ENCODE data around the gene DNAJC4.

The DNAJC4 gene, protein sequence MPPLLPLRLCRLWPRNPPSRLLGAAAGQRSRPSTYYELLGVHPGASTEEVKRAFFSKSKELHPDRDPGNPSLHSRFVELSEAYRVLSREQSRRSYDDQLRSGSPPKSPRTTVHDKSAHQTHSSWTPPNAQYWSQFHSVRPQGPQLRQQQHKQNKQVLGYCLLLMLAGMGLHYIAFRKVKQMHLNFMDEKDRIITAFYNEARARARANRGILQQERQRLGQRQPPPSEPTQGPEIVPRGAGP
- 9.9 to 11.8 reads per million in 2 donors for total RNA-seq

DNA sequence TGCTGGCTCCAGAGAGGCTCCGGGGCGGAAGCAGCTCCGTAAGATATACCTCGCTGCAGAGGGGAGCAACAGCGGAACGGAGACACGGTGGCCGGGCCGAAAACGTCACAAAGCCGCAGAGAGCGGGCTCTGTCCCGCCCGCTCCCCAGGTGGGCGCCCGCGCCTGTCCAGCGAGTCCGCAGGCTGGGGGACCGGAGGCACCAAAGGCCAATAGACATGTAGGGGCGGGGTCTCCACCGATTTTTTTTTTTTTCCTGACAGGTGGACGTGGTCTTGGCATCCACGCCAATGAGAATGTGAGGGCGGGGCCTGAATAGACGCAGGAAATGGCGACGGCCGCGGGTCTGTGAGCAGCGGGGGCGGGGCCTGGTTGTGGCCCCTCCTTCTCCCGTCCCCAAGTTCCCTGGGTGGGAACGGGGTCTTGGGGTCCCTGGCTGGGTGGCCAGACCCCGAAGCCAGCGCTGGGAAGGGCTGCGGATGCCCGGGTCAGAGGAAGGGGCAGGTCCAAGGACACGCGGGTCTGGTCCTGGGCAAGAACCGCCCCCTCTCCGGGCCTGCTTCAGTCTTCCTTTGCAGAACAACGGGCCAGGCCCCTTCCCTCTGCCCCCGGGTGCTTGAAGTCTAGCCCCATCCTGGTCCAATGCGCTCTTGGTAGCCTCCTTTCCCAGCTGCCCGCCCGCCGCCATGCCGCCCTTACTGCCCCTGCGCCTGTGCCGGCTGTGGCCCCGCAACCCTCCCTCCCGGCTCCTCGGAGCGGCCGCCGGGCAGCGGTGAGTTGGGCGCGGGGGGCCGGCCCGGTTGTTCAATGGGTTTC is at the start of gene DNAJC4:
Gene DNAJC4, plus strand, starts transcription at position 378 of the 814 bp plus-strand sequence. Its CDS starts 307 bp downstream, at position 685.
- DNase-seq, result peak; percentile 83

DNA sequence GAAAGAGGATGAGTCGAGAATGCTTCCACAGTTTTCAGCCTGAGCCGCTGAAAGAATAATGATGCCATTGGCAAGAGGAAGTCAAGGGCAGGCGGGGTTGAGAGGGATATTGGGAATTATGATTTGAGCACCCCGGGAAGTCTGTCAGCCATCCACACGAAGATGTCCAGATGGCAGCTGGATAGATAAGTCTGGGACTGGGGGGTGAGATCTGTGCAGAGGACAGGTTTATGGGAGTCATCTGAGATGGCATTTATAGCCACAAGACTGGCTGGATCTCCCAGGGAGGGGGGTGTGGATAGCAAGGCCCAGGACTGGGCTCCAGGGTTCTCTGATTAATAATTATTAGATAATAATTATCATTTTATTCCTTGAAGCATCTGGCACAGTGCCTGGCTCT is 49.5 kb upstream of the DNAJC4 start:
- DNase-seq, result no peak

DNA sequence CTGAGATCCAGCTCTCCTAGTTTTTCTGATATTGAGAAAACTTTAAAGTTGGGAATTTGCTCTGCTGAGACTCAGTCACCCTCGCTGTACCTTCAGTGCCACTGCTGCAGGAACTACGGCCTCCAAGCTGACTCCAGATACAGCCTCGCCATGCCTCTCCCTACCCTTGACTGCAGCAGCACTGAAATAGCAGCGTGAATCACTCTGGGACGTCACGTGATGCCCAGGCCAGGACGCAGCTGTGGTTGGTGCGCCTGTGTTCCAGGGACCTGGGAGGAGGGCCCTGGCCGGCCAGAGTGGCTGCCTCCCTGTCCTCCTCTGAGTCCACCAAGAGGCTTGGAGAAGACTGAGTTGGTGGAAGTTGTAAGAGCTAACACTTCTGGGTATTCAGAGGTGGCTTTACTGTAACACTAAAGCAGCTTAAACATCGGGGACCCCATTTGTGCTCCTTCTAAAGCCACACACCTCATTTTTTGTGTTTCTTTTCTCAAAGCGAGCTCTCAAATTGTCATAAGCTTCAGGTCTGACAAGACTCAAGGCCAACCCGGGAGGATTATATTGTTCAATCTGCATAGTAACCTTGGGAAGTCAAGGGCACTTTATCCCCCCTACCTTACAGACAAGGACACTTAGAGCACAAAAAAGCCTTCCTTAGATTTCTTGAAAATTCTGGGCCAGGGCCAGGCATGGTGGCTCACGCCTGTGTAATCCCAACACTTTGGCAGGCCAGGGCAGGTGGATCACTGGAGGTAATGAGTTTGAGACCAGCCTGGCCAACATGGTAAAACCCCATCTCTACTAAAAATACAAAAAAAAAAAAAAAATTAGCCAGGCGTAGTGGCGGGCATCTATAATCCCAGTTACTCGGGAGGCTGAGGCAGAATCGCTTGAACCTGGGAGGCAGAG is 48.6 kb upstream of the DNAJC4 start:
- DNase-seq, result no peak

DNA sequence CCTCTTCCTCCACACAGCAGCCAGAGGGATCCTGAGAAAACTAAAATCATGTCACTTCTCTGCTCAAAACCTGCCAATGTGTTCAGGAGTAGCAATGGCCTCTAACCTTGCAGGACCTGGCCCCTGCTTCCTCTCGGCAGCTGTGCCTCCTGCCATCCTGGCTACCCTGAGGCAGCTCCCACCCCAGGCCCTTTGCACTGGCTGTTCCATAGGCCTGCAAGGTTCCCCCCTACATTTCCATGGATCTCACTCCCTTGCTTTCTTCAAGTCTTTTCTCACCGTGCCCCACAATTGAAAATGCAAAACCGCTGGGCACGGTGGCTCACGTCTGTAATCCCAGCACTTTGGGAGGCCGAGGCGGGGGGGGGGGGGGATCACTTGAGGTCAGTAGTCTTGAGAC is 46.5 kb upstream of the DNAJC4 start:
- no peak for DNase-seq

DNA sequence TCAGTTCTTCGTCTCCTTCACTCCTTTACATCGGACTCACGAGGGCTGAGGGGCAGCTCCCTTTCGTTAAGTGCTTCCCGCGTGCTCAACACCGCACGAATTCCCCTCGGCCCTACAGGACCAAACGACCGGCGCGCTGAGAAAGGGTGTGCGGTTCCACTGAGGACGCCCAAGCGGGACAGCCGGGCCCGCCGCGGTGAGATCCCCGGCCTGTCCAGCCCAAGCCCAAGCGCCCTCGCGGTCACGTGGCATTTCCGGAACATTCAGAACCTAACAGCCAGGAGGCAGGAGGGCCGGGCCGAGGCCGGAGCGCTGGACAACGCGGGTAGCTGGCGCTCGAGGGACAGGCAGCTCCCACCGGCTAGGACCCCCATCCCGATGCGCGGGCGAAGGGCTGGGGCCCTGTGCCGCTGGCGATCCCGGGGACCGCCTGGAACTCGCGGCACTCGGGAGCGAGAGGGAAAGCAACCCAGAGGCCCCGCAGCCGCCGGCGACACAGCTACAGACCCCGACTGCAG is 45.1 kb upstream of the DNAJC4 start:
- peak; percentile 33 for DNase-seq

DNA sequence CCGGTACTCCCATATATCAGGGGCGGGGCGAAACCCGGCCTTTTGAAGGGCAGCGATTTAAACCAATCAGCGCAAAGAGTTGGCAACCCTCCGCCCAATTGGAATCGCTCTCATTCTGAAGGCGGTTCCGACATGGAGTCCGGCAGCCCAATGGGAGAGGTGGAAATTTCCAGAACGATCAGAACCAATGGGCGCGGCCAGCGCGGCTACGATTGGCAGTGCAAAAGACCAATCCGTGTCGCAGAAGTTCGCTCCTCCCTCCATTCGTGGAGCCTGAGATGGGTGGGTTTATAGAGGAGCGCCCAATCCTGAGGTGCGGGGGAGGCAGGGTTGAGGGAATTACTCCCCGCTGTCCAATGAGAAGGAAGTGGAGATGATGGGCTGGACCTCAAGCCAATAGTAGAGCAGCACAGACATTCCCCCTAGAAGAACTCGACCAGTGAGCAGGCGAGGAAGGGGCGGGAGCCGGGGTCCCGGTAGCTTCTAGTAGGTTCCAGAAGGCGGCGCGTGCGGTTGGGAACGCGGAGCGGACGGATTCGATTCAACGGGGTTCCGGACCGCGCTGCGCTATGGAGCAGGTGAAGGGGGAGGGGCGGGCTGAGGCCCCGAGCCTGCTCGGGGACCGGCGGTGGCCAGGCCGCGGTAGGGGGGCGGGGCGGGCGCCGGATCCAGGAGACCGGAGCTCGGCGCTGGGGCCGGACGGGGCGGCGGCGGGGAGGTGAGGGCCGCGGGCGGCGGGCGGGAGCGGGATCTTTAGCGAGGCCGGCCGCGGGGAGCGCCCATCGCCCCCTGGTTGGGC is 44.5 kb upstream of the DNAJC4 start, which contains the start of gene STIP1:
Gene STIP1, plus strand, starts transcription at position 479 of the 799 bp plus-strand sequence. Its CDS starts 91 bp downstream, at position 570.
- DNase-seq, result peak; percentile 97

DNA sequence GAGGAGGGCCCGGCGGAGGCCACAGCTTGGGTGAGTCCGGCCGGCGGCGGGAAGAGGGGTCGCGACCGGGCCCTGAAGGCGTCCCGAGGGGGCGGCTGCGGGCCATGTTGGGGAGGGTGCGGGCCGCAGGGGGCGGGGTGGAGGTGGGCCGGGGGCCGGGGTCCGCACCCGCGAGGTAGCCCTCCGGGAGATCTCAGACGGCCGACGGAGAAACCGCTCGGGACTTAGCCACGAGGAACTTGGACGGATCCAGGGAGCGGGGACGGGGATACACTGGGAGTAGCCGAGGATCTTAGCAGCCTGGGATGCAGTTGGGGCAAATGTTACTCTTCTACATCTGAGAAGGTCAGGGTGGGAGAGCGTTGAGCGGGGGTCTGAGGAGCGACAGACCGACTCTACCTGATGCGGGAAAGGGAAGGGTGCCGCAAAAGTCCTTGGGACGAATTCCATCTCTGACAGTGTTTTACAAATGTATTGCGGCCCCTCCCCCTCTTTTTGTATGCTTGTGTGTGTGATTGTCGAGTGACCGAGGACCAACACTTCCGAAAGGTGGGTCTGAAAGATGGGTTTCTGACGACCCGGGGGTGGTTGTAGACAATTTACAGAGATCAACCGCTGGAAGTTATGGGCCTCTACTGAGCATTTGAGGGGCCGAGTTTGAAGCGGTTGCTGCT is 43.7 kb upstream of the DNAJC4 start:
- no peak for DNase-seq

DNA sequence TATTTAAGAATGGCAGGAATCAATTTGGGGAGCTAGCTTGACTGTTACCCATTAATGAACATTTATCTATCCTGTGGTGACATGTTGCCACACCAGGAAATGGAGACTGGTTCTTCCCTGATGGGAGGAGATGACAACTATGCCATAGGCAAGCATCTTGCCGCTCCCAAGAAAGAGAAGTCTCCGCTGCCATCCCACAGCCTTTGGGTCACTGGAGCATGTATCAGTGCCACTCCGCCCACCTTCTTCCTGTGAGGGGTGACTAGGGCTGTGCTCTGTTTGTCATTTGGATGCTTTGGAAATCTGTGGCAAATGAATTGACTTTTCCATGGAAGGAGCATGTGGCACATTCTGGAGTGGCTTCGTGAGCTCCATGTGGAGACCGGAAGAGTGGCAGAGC is 37.9 kb upstream of the DNAJC4 start:
- DNase-seq, result no peak

DNA sequence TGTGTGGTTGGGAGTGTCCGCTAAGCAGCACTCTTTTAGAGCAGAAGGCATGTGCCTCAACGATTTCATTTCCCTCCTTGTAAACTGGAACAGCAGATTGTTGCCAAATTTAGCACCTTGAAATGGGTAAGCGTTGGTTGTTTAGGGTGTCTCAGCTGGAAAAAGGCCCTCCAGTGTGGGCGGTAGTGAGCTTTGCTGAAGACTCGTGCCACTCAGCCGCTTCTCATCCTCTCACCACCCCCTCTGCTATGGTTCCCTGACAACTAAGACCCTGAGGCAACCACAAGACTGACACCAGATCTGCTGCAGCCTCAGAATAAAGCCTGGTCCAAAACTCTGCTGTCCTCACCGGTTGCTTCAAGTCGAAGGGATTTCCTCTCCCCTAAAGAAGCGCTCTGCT is 33.7 kb upstream of the DNAJC4 start:
- no peak for DNase-seq

DNA sequence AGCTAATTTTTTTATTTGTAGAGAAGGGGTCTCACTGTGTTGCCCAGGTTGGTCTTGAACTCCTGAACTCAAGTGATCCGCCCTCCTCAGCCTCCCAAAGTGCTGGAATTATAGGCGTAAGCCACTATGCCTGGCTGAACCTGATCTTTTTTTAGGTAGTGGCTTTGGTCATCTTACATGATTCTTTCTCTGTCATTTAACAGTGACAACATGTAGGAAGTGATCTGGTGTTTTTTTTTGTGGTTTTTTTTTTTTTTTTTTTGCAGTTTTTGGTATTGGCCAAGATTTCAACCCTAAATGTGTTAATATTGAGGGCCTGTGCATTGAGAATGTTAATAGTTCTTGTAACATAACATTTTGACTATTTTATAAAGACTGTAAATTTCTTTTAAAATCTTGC is 31.8 kb upstream of the DNAJC4 start:
- no peak for DNase-seq

DNA sequence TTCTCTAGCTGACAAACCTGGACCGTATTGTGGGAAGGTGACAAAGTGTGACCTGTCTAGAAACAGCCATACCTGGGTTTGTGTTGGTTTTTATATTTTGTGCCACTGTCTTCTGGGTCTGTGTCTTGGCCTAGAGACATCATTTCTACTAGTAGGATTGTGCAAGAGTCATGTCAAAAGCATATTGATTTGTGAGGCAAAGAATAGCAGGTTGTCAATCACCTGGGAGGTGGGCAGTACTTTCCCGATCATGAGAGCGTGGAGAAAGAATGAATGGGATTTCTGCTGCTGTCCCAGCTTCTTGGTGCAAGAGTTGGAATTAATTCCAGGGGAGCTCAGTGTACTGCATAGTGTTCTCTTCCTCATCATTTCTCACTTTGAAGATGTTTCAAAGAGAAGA is 28.8 kb upstream of the DNAJC4 start:
- DNase-seq, result no peak

DNA sequence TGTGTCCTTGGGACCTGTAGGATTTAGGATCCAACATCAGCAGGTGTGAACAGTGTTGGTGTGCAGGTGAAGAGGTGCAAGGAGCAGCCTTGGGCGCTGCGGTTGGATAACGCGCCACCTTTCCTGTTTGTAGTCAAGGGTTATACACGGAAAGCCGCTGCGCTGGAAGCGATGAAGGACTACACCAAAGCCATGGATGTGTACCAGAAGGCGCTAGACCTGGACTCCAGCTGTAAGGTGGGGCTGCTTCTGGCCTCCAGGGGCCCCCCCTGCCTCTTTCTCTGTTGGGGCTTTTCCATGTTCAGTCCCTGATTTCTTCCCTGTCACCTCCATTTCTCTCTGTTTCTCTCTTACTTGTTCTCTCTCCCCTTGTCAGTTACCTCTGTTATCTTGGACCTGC is 27.4 kb upstream of the DNAJC4 start:
- no peak for DNase-seq

DNA sequence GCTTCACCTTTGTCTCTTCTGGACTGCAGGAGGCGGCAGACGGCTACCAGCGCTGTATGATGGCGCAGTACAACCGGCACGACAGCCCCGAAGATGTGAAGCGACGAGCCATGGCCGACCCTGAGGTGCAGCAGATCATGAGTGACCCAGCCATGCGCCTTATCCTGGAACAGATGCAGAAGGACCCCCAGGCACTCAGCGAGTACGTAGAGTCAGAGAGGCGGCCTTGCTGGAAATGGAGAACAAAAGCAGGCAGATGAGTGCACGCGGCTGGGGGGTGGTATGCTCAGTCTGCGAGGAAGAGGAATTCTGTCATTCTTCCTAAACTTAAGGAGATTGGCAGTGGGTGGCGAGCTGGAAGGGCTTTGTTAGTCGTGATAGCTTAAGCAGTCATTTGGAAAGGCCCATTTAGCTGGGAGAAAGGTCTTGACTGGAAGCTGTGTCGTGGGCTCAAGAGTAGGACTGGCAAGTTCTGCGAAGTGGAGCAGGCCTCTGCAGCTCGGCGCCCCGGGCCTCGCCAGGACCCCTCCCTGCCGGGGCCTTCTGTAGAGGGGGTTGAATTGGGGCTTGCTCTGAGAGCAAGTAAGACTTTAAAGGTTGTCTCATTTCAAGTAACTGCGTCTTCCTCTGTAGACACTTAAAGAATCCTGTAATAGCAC is 26.8 kb upstream of the DNAJC4 start:
- DNase-seq, result no peak

DNA sequence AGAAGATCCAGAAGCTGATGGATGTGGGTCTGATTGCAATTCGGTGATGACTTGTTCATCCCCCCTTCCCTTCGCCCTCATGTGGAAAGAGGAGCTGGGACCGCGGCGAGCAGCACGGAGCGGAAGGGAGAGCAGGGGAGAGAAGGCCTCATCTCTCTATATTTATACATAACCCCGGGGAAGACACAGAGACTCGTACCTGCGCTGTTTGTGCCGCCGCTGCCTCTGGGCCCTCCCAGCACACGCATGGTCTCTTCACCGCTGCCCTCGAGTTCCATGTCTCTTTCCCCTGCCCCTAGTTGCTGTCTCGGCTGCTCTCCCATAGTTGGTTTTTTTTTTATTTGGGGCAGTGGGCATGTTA is 26.3 kb upstream of the DNAJC4 start:
- DNase-seq, result no peak

DNA sequence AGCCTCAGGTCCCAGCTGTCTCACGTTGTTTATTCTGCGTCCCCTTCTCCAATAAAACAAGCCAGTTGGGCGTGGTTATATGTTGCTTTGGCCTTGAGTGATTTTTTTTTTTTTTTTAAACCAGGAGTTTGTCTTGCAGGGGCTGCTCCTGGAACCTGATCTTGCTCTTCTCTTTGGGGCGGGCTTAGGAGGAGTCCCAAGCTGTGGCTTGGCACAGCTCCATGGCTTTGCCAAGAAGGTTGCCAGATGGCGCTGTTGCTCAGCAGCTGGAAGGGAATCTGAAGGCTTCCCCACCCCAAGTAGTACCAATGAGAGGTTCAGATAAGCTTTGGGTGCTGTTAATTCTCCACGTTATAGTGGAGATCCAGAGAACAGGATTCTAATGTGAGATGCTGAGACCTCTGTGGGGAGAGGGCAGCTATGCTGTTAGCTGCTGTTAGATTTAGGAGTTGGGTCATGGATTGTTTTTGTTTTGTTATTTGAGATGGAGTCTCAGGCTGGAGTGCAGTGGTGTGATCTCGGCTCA is 25.8 kb upstream of the DNAJC4 start:
- DNase-seq, result peak; percentile 79

DNA sequence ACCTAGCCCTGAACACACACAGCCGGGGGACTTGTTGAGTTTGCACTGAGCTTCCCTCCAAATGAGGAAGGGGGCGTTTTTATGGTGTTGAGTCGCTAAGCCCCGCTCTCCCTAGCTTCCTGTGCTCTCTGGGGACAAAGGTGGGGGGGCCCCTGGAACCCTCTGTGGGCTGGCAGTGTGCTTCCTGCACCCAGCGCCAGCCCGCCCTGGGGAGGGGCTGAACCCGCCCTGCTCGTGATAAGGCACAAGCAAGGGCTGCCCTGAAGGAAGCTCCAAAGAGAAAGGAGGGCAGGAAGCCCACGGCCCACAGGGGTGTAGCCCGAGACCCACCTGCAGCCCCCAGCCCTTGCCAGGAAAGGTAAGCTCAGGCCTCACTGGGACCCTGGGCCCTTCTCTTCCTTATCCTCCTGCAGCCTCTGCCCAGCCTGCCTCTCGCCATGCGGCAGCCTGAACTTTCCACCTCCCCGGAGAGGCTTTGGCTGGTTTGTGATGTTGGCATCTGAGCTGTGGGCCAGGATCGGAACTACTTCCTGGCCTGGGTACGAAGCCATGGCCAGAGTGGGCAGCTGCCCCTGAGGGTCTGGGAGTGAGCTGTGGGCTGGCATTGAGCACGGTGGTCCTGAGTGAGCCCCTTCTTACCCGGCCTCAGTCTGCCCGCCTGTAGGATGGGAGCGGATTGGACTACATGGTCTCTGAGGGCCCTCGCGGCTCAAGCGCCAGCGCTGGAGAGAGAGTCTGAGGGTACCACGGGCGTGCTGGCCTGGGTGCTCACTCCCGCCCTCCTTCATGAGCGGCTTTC is 23.7 kb upstream of the DNAJC4 start, which contains the start of gene FERMT3:
Gene FERMT3, plus strand, starts transcription at position 265 of the 799 bp plus-strand sequence. CDS start 644 bp downstream, outside the sequence.
- DNase-seq, result peak; percentile 52

DNA sequence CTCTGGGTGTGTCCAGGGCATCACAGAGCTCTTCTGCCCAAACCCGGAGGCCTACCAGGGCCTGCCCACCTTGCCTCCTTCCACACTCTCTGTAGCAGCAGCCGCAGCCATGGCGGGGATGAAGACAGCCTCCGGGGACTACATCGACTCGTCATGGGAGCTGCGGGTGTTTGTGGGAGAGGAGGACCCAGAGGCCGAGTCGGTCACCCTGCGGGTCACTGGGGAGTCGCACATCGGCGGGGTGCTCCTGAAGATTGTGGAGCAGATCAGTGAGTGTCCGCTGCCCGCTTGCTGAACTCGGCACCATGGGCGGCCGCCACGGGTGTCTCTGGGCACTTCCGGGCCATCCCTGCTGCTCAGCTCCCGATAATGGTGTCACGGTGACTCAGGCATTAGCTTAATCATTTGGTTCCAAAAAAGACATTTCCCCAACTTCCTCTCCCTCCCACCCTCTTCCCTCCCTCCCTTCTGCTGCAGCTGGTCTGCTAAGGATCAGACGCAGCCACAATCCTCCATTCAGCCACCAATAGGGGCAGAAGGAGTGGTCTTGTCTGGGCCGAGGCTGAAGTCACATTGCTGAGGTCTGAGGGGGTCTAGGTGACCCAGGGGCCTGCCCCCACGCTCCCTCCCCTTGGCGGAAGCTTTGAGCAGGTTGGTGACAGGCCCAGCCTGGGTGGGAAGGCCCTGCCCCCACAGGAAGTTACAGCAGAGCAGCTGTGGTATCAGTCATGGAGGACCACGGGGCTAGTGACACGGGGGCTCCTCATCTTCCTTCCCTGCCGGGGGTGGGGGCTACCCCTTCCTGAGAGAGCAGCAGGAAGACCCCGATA is 22.9 kb upstream of the DNAJC4 start:
- peak; percentile 53 for DNase-seq

DNA sequence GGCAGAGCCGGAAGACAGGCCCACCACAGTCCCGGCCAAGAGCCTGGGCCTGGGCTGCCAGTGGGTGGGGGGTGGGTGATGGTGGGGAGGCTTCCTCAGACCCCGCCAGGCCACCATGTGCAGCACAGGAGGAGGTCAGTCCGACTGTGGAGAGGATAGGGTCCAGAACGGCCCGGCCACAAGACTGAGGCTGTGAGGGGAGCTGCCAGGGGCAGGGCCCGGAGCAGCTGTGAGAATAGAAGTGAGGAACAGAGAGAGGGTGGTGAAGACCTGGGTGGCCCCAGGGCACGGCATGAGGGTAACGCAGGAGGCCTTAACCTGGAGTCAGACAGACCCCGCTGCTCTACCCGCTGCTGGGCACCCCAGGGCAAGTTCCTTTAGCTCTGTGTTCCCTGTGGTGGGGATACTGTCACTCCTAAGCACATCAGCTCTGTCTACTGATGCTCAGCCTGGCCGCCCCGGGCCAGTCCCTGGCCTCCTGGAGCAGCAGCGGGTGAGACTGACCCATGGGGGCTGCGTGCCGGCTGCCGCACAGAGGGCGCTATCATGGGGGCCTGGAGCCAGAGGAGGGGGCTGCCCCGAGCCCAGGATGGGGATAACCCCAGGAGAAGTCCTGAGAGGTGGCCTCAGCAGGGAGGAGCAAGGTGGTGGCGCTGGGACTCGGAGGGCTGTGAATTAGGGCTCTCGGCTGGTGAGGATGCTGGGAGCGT is 22.1 kb upstream of the DNAJC4 start:
- no peak for DNase-seq

All from T-helper 9 cell (primary cell).